ENCODE data around the gene SNX3.
"Not testable (repeated sequence)": the region's sequence is repeated elsewhere in the genome, so short reads cannot be mapped to it uniquely, and the experiment has no call there.

SNX3 gene

GRCh38 chr6:108277831-108278230, 17.0 kb upstream of the SNX3 start:
- Mint-ChIP-seq H3K9me3 (no peaks in the 10 kb centered on the region), H3K4me1 (no peaks in the 10 kb centered on the region), H3K27me3 (no peaks in the 10 kb centered on the region), H3K4me3 (no peak overlapping the region), H3K27ac (no peak overlapping the region)
- ATAC-seq: no peak
- no peak for DNase-seq

- H3K27me3 Mint-ChIP-seq: no peaks in the 10 kb centered on the region
- DNase-seq: no peak
Measured at GRCh38 chr6:108277295-108277694, 16.5 kb upstream of the SNX3 start.

GRCh38 chr6:108275976-108276375, 15.1 kb upstream of the SNX3 start:
- no peaks in the 10 kb centered on the region for H3K9me3 Mint-ChIP-seq
- H3K4me1 Mint-ChIP-seq: no peaks in the 10 kb centered on the region
- H3K27me3 Mint-ChIP-seq: no peaks in the 10 kb centered on the region
- H3K27ac Mint-ChIP-seq: no peak overlapping the region
- ATAC-seq (no peak), DNase-seq (no peak)
- no peak overlapping the region for H3K4me3 Mint-ChIP-seq

More at GRCh38 chr6:108277295-108277694, 16.5 kb upstream of the SNX3 start:
- ATAC-seq: no peak
- Mint-ChIP-seq H3K4me1 (no peaks in the 10 kb centered on the region), H3K27ac (no peak overlapping the region), H3K4me3 (no peak overlapping the region), H3K9me3 (no peaks in the 10 kb centered on the region)

- Mint-ChIP-seq H3K9me3 (no peaks in the 10 kb centered on the region), H3K4me1 (no peaks in the 10 kb centered on the region), H3K4me3 (no peak overlapping the region), H3K27me3 (no peaks in the 10 kb centered on the region), H3K27ac (no peak overlapping the region)
- no peak for ATAC-seq
- DNase-seq: no peak
Measured at GRCh38 chr6:108274546-108274945, 13.7 kb upstream of the SNX3 start.

- ATAC-seq, H3K9me3 Mint-ChIP-seq, H3K27me3 Mint-ChIP-seq, H3K4me3 Mint-ChIP-seq, H3K4me1 Mint-ChIP-seq, H3K27ac Mint-ChIP-seq, DNase-seq: not testable (repeated sequence)
Measured at GRCh38 chr6:108269955-108270354, 9.1 kb upstream of the SNX3 start.

- Mint-ChIP-seq H3K4me3 (no peak overlapping the region), H3K27me3 (no peaks in the 10 kb centered on the region), H3K4me1 (no peaks in the 10 kb centered on the region), H3K9me3 (no peaks in the 10 kb centered on the region), H3K27ac (no peak overlapping the region)
- ATAC-seq (peak; percentile 54), DNase-seq (no peak)
Measured at GRCh38 chr6:108268845-108269244, 8.0 kb upstream of the SNX3 start.

- no peak overlapping the region for H3K27ac Mint-ChIP-seq
- no peak for DNase-seq
- no peak overlapping the region for H3K4me3 Mint-ChIP-seq
- H3K4me1 Mint-ChIP-seq: peaks cover 20% of the 10 kb centered on the region
- H3K9me3 Mint-ChIP-seq: no peaks in the 10 kb centered on the region
- no peaks in the 10 kb centered on the region for H3K27me3 Mint-ChIP-seq
- ATAC-seq: no peak
Measured at GRCh38 chr6:108263371-108263770, 2.5 kb upstream of the SNX3 start.

GRCh38 chr6:108260126-108260808, 573 bp downstream of the SNX3 start:
- no peaks in the 10 kb centered on the region for H3K9me3 Mint-ChIP-seq
- DNase-seq (peak; percentile 30 to 35), ATAC-seq (peak; percentile 21)
- H3K4me3 Mint-ChIP-seq: peak overlapping the region; percentile 85 to 91
- H3K27me3 Mint-ChIP-seq: no peaks in the 10 kb centered on the region
- peaks cover 30% of the 10 kb centered on the region for H3K4me1 Mint-ChIP-seq
- peak overlapping the region; percentile 83 to 86 for H3K27ac Mint-ChIP-seq

GRCh38 chr6:108254433-108255410, 6.1 kb downstream of the SNX3 start:
- Mint-ChIP-seq H3K4me1 (peaks cover 68% of the 10 kb centered on the region), H3K27ac (no peak overlapping the region), H3K27me3 (no peaks in the 10 kb centered on the region), H3K4me3 (no peak overlapping the region), H3K9me3 (no peaks in the 10 kb centered on the region)
- ATAC-seq: no peak
- no peak for DNase-seq

GRCh38 chr6:108253241-108253640, 7.6 kb downstream of the SNX3 start:
- Mint-ChIP-seq H3K4me3 (no peak overlapping the region), H3K27ac (peak overlapping the region in 1 of 2 donors; percentile 67), H3K4me1 (peaks cover 60% of the 10 kb centered on the region), H3K27me3 (no peaks in the 10 kb centered on the region), H3K9me3 (no peaks in the 10 kb centered on the region)
- DNase-seq: no peak
- ATAC-seq: no peak

- Mint-ChIP-seq H3K4me3 (no peak overlapping the region), H3K27me3 (no peaks in the 10 kb centered on the region), H3K27ac (peak overlapping the region in 1 of 2 donors; percentile 71), H3K9me3 (no peaks in the 10 kb centered on the region), H3K4me1 (peaks cover 62% of the 10 kb centered on the region)
- DNase-seq: no peak
- no peak for ATAC-seq
Measured at GRCh38 chr6:108252055-108252454, 8.8 kb downstream of the SNX3 start.

- no peak overlapping the region for H3K27ac Mint-ChIP-seq
- no peak overlapping the region for H3K4me3 Mint-ChIP-seq
- no peak for DNase-seq
- ATAC-seq: no peak
- H3K9me3 Mint-ChIP-seq: no peaks in the 10 kb centered on the region
- no peaks in the 10 kb centered on the region for H3K27me3 Mint-ChIP-seq
- H3K4me1 Mint-ChIP-seq: peaks cover 55% of the 10 kb centered on the region
Measured at GRCh38 chr6:108251252-108251651, 9.6 kb downstream of the SNX3 start.

GRCh38 chr6:108250240-108250866, 10.5 kb downstream of the SNX3 start:
- Mint-ChIP-seq H3K27ac (no peak overlapping the region), H3K4me1 (peaks cover 55% of the 10 kb centered on the region), H3K9me3 (no peaks in the 10 kb centered on the region), H3K27me3 (no peaks in the 10 kb centered on the region), H3K4me3 (no peak overlapping the region)
- no peak for DNase-seq
- no peak for ATAC-seq

- DNase-seq (no peak), ATAC-seq (no peak)
- H3K27me3 Mint-ChIP-seq: no peaks in the 10 kb centered on the region
- H3K27ac Mint-ChIP-seq: peak overlapping the region in 1 of 2 donors; percentile 69
- no peak overlapping the region for H3K4me3 Mint-ChIP-seq
- H3K4me1 Mint-ChIP-seq: peaks cover 40% of the 10 kb centered on the region
- no peaks in the 10 kb centered on the region for H3K9me3 Mint-ChIP-seq
Measured at GRCh38 chr6:108247965-108248536, 12.8 kb downstream of the SNX3 start.

GRCh38 chr6:108245095-108245494, 15.7 kb downstream of the SNX3 start:
- H3K9me3 Mint-ChIP-seq, ATAC-seq, H3K27me3 Mint-ChIP-seq, H3K4me3 Mint-ChIP-seq, H3K27ac Mint-ChIP-seq, DNase-seq: not testable (repeated sequence)
- peaks cover 26% of the 10 kb centered on the region for H3K4me1 Mint-ChIP-seq
